HEK293T (cell line): ENCODE results near the gene DNAJC4.

Experiments
- BHLHE40 ChIP-seq: fragments of 450-650 bp; IDR thresholded peaks from 2 replicates; pipeline ENCODE4 v1.6.1; 2016; ENCODE audit warnings: mild to moderate bottlenecking, moderate library complexity, borderline replicate concordance
- ELF4 ChIP-seq: fragments of 450-650 bp; IDR thresholded peaks from 2 replicates; pipeline ENCODE4 v1.6.1; 2017; ENCODE audit warnings: antibody characterized with exemption
- FOXA1 ChIP-seq: fragments of 450-650 bp; IDR thresholded peaks from 2 replicates; pipeline ENCODE4 v1.6.1; 2016; ENCODE audit warnings: mild to moderate bottlenecking
- FOXK2 ChIP-seq: fragments of 450-650 bp; IDR thresholded peaks from 2 replicates; pipeline ENCODE4 v1.6.1; 2016; ENCODE audit warnings: mild to moderate bottlenecking
- FOXM1 ChIP-seq: fragments of 450-650 bp; IDR thresholded peaks from 2 replicates; pipeline ENCODE4 v1.6.1; 2017; ENCODE audit warnings: mild to moderate bottlenecking, borderline replicate concordance
- NFRKB ChIP-seq: fragments of 450-650 bp; IDR thresholded peaks from 2 replicates; pipeline ENCODE4 v1.6.1; 2016; ENCODE audit warnings: mild to moderate bottlenecking, moderate library complexity
- SUZ12 ChIP-seq: fragments of 450-650 bp; IDR thresholded peaks from 2 replicates; pipeline ENCODE4 v1.6.1; 2016; ENCODE audit warnings: mild to moderate bottlenecking

- TF ChIP-seq FOXK2 (no peak), FOXM1 (no peak), FOXA1 (no peak), BHLHE40 (no peak), SUZ12 (no peak), ELF4 (no peak), NFRKB (no peak)
Measured at GRCh38 chr11:64261556-64262080, 31.3 kb downstream of the DNAJC4 start.
